Measurements from ENCODE around the gene ADGRV1. TPM values are rescaled to one million over a fixed set of nuclear protein-coding genes. Genes with fewer than 3 reads are reported as not detected.
"Not testable (repeated sequence)": the region's sequence is repeated elsewhere in the genome, so short reads cannot be mapped to it uniquely, and the experiment has no call there.

Gene ADGRV1
- total RNA-seq, 1 experiment from 2014 or later: 6.8 TPM

DNA sequence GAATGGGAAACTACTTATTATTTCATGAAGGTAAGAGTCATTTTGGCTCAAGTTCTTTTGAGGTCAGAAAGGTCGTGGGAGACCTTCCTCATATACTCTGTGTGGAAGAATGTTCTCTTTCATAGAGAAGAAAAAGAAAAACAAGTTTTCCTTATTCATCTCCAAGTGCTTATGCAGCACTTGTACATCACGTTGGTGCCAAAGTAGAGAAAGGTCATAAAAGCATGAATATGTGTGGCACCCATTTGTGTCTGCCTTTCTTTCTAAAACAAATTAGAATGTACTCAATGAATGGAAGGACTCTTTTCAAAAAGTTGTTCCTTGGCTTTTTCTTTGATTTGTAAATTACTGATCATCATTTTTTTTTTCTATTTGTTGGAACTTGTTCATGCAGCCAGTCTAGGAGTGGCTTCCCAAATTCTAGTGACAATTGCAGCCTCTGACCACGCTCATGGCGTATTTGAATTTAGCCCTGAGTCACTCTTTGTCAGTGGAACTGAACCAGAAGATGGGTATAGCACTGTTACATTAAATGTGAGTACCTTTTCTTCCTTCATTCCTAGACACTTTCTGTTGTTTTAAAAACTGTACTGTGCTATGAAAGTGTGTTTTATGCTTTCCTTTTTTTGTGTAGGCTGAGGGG is 122.4 kb downstream of the ADGRV1 start:
- no peaks in the 10 kb centered on the region for H3K36me3 ChIP-seq (ENCODE audit: insufficient read depth, low read length, poor library complexity, severe bottlenecking)
- no peaks in the 10 kb centered on the region for H3K9me3 ChIP-seq (ENCODE audit: low read depth, low read length, poor library complexity, severe bottlenecking)
- no peaks in the 10 kb centered on the region for H3K4me1 ChIP-seq (ENCODE audit: insufficient read depth, low read length, poor library complexity, severe bottlenecking)
- intact Hi-C loops (cut with micrococcal nuclease; ENCODE audit: unreplicated experiment): no loop called here
- H3K4me3 ChIP-seq (ENCODE audit: low read depth, low read length, poor library complexity, severe bottlenecking): no peak overlapping the region
- ChIA-PET POLR2A (ENCODE audit: low non-redundant PET) (no interaction called here), CTCF (no interaction called here)
- no TSS peak for BruUV-seq (replicated peaks)
- no peak for DNase-seq (ENCODE audit: low spot score)
- no peak overlapping the region for H3K27ac ChIP-seq (ENCODE audit: low read depth, low read length, poor library complexity, severe bottlenecking)
- TF ChIP-seq, protein P1, sequence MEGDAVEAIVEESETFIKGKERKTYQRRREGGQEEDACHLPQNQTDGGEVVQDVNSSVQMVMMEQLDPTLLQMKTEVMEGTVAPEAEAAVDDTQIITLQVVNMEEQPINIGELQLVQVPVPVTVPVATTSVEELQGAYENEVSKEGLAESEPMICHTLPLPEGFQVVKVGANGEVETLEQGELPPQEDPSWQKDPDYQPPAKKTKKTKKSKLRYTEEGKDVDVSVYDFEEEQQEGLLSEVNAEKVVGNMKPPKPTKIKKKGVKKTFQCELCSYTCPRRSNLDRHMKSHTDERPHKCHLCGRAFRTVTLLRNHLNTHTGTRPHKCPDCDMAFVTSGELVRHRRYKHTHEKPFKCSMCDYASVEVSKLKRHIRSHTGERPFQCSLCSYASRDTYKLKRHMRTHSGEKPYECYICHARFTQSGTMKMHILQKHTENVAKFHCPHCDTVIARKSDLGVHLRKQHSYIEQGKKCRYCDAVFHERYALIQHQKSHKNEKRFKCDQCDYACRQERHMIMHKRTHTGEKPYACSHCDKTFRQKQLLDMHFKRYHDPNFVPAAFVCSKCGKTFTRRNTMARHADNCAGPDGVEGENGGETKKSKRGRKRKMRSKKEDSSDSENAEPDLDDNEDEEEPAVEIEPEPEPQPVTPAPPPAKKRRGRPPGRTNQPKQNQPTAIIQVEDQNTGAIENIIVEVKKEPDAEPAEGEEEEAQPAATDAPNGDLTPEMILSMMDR (conservative IDR thresholded peaks at IDR 0.05; ENCODE audit: low read depth, low read length): no peak
- no peak for TF ChIP-seq EZH2 (IDR thresholded peaks at IDR 0.05; ENCODE audit: borderline replicate concordance, low read depth, low read length, poor library complexity, severe bottlenecking)
- H3K27me3 ChIP-seq (replicated peaks; ENCODE audit: insufficient read depth, low read depth, low read length, poor library complexity): no peaks in the 10 kb centered on the region

DNA sequence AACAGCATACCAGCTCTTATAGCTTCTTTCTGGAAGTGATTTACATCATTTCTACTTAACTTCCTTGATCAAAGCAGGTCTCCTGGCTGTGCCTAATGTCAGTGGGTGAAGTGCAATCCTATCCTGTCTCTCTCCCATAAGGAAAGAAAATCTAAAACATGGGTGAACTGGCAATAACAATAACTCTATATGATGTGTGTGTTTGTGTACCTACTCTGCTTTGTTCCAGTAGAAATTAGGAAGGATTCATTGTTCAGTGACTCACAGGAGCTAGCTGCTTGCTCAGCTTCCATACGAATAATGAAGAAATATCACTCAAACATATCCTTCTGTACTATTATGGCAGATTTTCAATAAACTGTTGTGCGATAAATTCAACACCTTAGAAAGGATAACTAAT is 123.7 kb downstream of the ADGRV1 start:
- POLR2A ChIA-PET (ENCODE audit: low non-redundant PET): no interaction called here
- no TSS peak for BruUV-seq (replicated peaks)
- H3K27me3 ChIP-seq (replicated peaks; ENCODE audit: insufficient read depth, low read depth, low read length, poor library complexity): no peaks in the 10 kb centered on the region
- H3K27ac ChIP-seq (ENCODE audit: low read depth, low read length, poor library complexity, severe bottlenecking): no peak overlapping the region
- H3K36me3 ChIP-seq (ENCODE audit: insufficient read depth, low read length, poor library complexity, severe bottlenecking): no peaks in the 10 kb centered on the region
- TF ChIP-seq, protein P1 (conservative IDR thresholded peaks at IDR 0.05; ENCODE audit: low read depth, low read length): no peak
- TF ChIP-seq EZH2 (IDR thresholded peaks at IDR 0.05; ENCODE audit: borderline replicate concordance, low read depth, low read length, poor library complexity, severe bottlenecking): no peak
- DNase-seq (ENCODE audit: low spot score): no peak
- H3K4me3 ChIP-seq (ENCODE audit: low read depth, low read length, poor library complexity, severe bottlenecking): no peak overlapping the region
- intact Hi-C loops (cut with micrococcal nuclease; ENCODE audit: unreplicated experiment): no loop called here
- H3K4me1 ChIP-seq (ENCODE audit: insufficient read depth, low read length, poor library complexity, severe bottlenecking): no peaks in the 10 kb centered on the region
- no peaks in the 10 kb centered on the region for H3K9me3 ChIP-seq (ENCODE audit: low read depth, low read length, poor library complexity, severe bottlenecking)
- CTCF ChIA-PET: no interaction called here

DNA sequence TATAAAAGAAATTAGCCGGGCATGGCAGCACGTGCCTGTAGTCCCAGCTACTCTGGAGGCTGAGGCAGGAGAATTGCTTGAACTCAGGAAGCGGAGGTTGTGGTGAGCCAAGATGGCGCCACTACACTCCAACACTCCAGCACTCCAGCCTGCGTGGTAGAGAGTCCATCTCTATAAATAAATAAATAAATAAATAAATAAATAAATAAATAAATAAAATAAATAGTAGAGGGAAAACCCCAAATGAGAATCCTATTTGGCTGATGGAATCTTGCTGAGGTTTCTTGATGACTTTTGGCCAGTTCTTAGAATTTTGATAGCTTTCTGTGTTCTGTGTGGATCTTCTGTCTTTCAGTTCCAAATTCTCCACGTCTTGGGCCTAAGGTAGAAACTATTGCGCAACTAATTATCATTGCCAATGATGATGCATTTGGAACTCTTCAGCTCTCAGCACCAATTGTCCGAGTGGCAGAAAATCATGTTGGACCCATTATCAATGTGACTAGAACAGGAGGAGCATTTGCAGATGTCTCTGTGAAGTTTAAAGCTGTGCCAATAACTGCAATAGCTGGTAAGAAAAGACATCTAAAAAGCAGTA is 126.9 kb downstream of the ADGRV1 start:
- Histone ChIP-seq H3K27ac (ENCODE audit: low read depth, low read length, poor library complexity, severe bottlenecking) (no peak overlapping the region), H3K4me3 (ENCODE audit: low read depth, low read length, poor library complexity, severe bottlenecking) (no peak overlapping the region), H3K9me3 (ENCODE audit: low read depth, low read length, poor library complexity, severe bottlenecking) (no peaks in the 10 kb centered on the region), H3K4me1 (ENCODE audit: insufficient read depth, low read length, poor library complexity, severe bottlenecking) (no peaks in the 10 kb centered on the region), H3K36me3 (ENCODE audit: insufficient read depth, low read length, poor library complexity, severe bottlenecking) (no peaks in the 10 kb centered on the region), H3K27me3 (replicated peaks; ENCODE audit: insufficient read depth, low read depth, low read length, poor library complexity) (no peaks in the 10 kb centered on the region)
- ChIA-PET POLR2A (ENCODE audit: low non-redundant PET) (no interaction called here), CTCF (no interaction called here)
- TF ChIP-seq EZH2 (IDR thresholded peaks at IDR 0.05; ENCODE audit: borderline replicate concordance, low read depth, low read length, poor library complexity, severe bottlenecking): no peak
- TF ChIP-seq, protein P1 (conservative IDR thresholded peaks at IDR 0.05; ENCODE audit: low read depth, low read length): no peak
- DNase-seq (ENCODE audit: low spot score): no peak
- intact Hi-C loops (cut with micrococcal nuclease; ENCODE audit: unreplicated experiment): no loop called here
- BruUV-seq (replicated peaks): no TSS peak

DNA sequence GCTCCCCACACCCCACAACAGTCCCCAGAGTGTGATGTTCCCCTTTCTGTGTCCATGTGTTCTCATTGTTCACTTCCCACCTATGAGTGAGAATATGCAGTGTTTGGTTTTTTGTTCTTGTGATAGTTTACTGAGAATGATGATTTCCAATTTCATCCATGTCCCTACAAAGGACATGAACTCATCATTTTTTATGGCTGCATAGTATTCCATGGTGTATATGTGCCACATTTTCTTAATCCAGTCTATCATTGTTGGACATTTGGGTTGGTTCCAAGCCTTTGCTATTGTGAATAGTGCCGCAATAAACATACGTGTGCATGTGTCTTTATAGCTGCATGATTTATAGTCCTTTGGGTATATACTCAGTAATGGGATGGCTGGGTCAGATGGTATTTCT is 127.8 kb downstream of the ADGRV1 start:
- H3K27ac ChIP-seq (ENCODE audit: low read depth, low read length, poor library complexity, severe bottlenecking); POLR2A ChIA-PET (ENCODE audit: low non-redundant PET); H3K4me1 ChIP-seq (ENCODE audit: insufficient read depth, low read length, poor library complexity, severe bottlenecking): not testable (repeated sequence)

DNA sequence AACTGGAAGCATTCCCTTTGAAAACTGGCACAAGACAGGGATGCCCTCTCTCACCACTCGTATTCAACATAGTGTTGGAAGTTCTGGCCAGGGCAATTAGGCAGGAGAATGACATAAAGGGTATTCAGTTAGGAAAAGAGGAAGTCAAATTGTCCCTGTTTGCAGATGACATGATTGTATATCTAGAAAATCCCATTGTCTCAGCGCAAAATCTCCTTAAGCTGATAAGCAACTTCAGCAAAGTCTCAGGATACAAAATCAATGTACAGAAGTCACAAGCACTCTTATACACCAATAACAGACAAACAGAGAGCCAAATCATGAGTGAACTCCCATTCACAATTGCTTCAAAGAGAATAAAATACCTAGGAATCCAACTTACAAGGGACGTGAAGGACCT is 128.9 kb downstream of the ADGRV1 start:
- POLR2A ChIA-PET (ENCODE audit: low non-redundant PET); CTCF ChIA-PET; H3K4me1 ChIP-seq (ENCODE audit: insufficient read depth, low read length, poor library complexity, severe bottlenecking); intact Hi-C loops (cut with micrococcal nuclease; ENCODE audit: unreplicated experiment); H3K27me3 ChIP-seq (replicated peaks; ENCODE audit: insufficient read depth, low read depth, low read length, poor library complexity); BruUV-seq (replicated peaks); H3K9me3 ChIP-seq (ENCODE audit: low read depth, low read length, poor library complexity, severe bottlenecking); H3K36me3 ChIP-seq (ENCODE audit: insufficient read depth, low read length, poor library complexity, severe bottlenecking); H3K4me3 ChIP-seq (ENCODE audit: low read depth, low read length, poor library complexity, severe bottlenecking); DNase-seq (ENCODE audit: low spot score); H3K27ac ChIP-seq (ENCODE audit: low read depth, low read length, poor library complexity, severe bottlenecking): not testable (repeated sequence)

More for the DNA sequence above, 127.8 kb downstream of the ADGRV1 start:
- H3K9me3 ChIP-seq (ENCODE audit: low read depth, low read length, poor library complexity, severe bottlenecking); H3K27me3 ChIP-seq (replicated peaks; ENCODE audit: insufficient read depth, low read depth, low read length, poor library complexity); intact Hi-C loops (cut with micrococcal nuclease; ENCODE audit: unreplicated experiment); DNase-seq (ENCODE audit: low spot score); H3K36me3 ChIP-seq (ENCODE audit: insufficient read depth, low read length, poor library complexity, severe bottlenecking); CTCF ChIA-PET; BruUV-seq (replicated peaks); H3K4me3 ChIP-seq (ENCODE audit: low read depth, low read length, poor library complexity, severe bottlenecking): not testable (repeated sequence)

Data from A673 (cell line).